HPDE6-E6E7 (cell line): ENCODE measurements around the gene RAB36.

Experiments
- DNase-seq: peaks from one replicate; pipeline ENCODE4 v3.0.0; 2011; ENCODE audit warnings: missing footprints; ENCODE audit errors: extremely low spot score

RAB36 gene

GRCh38 chr22:23182309-23183060 is 37.2 kb downstream of the RAB36 start:
- DNase-seq: peak; percentile 63

GRCh38 chr22:23183061-23183698 is 37.9 kb downstream of the RAB36 start:
- no peak for DNase-seq

- no peak for DNase-seq
These were observed 39.0 kb downstream of the RAB36 start for GRCh38 chr22:23184100-23184763.

- no peak for DNase-seq
These were observed 39.5 kb downstream of the RAB36 start for GRCh38 chr22:23184764-23185113.

GRCh38 chr22:23187211-23187610 is 41.9 kb downstream of the RAB36 start:
- DNase-seq: no peak

GRCh38 chr22:23187871-23188700 is 42.8 kb downstream of the RAB36 start:
- DNase-seq: no peak

- DNase-seq: no peak
These were observed 45.2 kb downstream of the RAB36 start for GRCh38 chr22:23190526-23190925.

- no peak for DNase-seq
These were observed 46.9 kb downstream of the RAB36 start for GRCh38 chr22:23192133-23192532.

GRCh38 chr22:23192558-23192957 is 47.3 kb downstream of the RAB36 start:
- DNase-seq: no peak

- DNase-seq: no peak
These were observed 48.0 kb downstream of the RAB36 start for GRCh38 chr22:23193196-23193827.

- DNase-seq: no peak
These were observed 48.6 kb downstream of the RAB36 start for GRCh38 chr22:23193882-23194281.

- no peak for DNase-seq
These were observed 50.9 kb downstream of the RAB36 start for GRCh38 chr22:23196165-23196564.

- no peak for DNase-seq
These were observed 52.6 kb downstream of the RAB36 start for GRCh38 chr22:23197836-23198235.

- no peak for DNase-seq
These were observed 53.9 kb downstream of the RAB36 start for GRCh38 chr22:23199159-23199558.

GRCh38 chr22:23200898-23201297 is 55.6 kb downstream of the RAB36 start:
- no peak for DNase-seq

GRCh38 chr22:23202812-23203451 is 57.7 kb downstream of the RAB36 start:
- no peak for DNase-seq

GRCh38 chr22:23203452-23204124 is 58.3 kb downstream of the RAB36 start:
- no peak for DNase-seq

GRCh38 chr22:23204125-23204488 is 58.8 kb downstream of the RAB36 start:
- DNase-seq: no peak

GRCh38 chr22:23204541-23205157 is 59.4 kb downstream of the RAB36 start:
- DNase-seq: no peak
